HepG2 (cell line): Measurements from ENCODE around the gene BAG5. TPM values are rescaled to one million over a fixed set of nuclear protein-coding genes. Genes with fewer than 3 reads are reported as not detected.

ENCODE experiments used
- BRCA1 ChIP-seq: sonication (generic); formaldehyde crosslinking; IDR thresholded peaks from 2 replicates; pipeline ENCODE4 v1.4.0; 2020; ENCODE audit warnings: missing genetic modification reagents
- CBX5 ChIP-seq: sonication (generic); formaldehyde crosslinking; IDR thresholded peaks from 2 replicates; pipeline ENCODE4 v1.4.0; 2020; ENCODE audit warnings: missing genetic modification reagents, borderline replicate concordance
- CEBPB ChIP-seq: IDR thresholded peaks from 2 replicates; pipeline ENCODE4 v1.6.1; 2011; ENCODE audit warnings: low read depth, low read length, improper control_type of control experiment, borderline replicate concordance
- CEBPG ChIP-seq: IDR thresholded peaks from 2 replicates; pipeline ENCODE4 v1.6.1; 2016
- FLYWCH1 ChIP-seq: sonication (generic); formaldehyde crosslinking; IDR thresholded peaks from 2 replicates; pipeline ENCODE4 v1.8.1; 2023; ENCODE audit warnings: mild to moderate bottlenecking, missing genetic modification reagents
- GPN1 ChIP-seq: sonication (generic); formaldehyde crosslinking; IDR thresholded peaks from 2 replicates; pipeline ENCODE4 v1.5.1; 2020; ENCODE audit warnings: missing genetic modification reagents, borderline replicate concordance
- MXD4 ChIP-seq: IDR thresholded peaks from 2 replicates; pipeline ENCODE4 v1.6.1; 2016; ENCODE audit warnings: mild to moderate bottlenecking, missing biosample characterization, missing genetic modification reagents
- NR2F6 ChIP-seq, 2 experiments: IDR thresholded peaks; 2 replicates each; pipeline ENCODE4 v1.6.1; 2016; ENCODE audit warnings: antibody characterized with exemption in 1 of 2, mild to moderate bottlenecking in 1 of 2
- PAF1 ChIP-seq: IDR thresholded peaks from 2 replicates; pipeline ENCODE4 v1.6.1; 2016; ENCODE audit warnings: missing genetic modification reagents, missing compliant biosample characterization
- POGZ ChIP-seq: sonication (generic); formaldehyde crosslinking; IDR thresholded peaks from 2 replicates; pipeline ENCODE4 v1.4.0; 2020; ENCODE audit warnings: mild to moderate bottlenecking, missing genetic modification reagents
- RARA ChIP-seq: IDR thresholded peaks from 2 replicates; pipeline ENCODE4 v1.6.1; 2016; ENCODE audit warnings: missing genetic modification reagents, missing compliant biosample characterization
- ZFP41 ChIP-seq: sonication (generic); formaldehyde crosslinking; IDR thresholded peaks from 2 replicates; pipeline ENCODE4 v1.4.0; 2020; ENCODE audit warnings: mild to moderate bottlenecking, missing genetic modification reagents, borderline replicate concordance
- ZNF33A ChIP-seq: sonication (generic); formaldehyde crosslinking; IDR thresholded peaks from 2 replicates; pipeline ENCODE4 v1.5.1; 2020; ENCODE audit warnings: missing genetic modification reagents, mild to moderate bottlenecking, moderate library complexity, borderline replicate concordance
- ZNF430 ChIP-seq: sonication (generic); formaldehyde crosslinking; IDR thresholded peaks from 2 replicates; pipeline ENCODE4 v1.9.0; 2021; ENCODE audit warnings: mild to moderate bottlenecking, missing genetic modification reagents
- ZNF550 ChIP-seq: sonication (generic); formaldehyde crosslinking; IDR thresholded peaks from 2 replicates; pipeline ENCODE4 v1.4.0; 2020; ENCODE audit warnings: mild to moderate bottlenecking, missing genetic modification reagents, borderline replicate concordance
- polyA plus RNA-seq, 8 experiments: library from polyadenylated mRNA; depleted of rRNA in 3 of 8; stranded (reverse) in 7 of 8; unstranded in 1 of 8; fragments of >200 nt; fragmentation: Illumina TruSeq in 4 of 8; extraction: Trizol in 4 of 8; gene quantifications; 2 replicates each; pipeline versions ENCODE4 v1.2.1 to v1.2.3, GENCODE V29; 2011 to 2016; ENCODE audit warnings: low read depth in 4 of 8, missing spikeins in 1 of 8, mixed read lengths in 1 of 8; ENCODE audit not compliant: insufficient read depth in 1 of 8
- total RNA-seq, 5 experiments: library from RNA; depleted of rRNA; stranded (reverse); fragments of >200 nt; fragmentation: Illumina TruSeq; extraction: Trizol; gene quantifications; 2 replicates each; pipeline ENCODE4 v1.2.3, GENCODE V29; 2016; ENCODE audit warnings: low read depth in 1 of 5
- TF ChIP-seq, protein P1 (sequence below): sonication (generic); formaldehyde crosslinking; IDR thresholded peaks from 2 replicates; pipeline ENCODE4 v1.8.0; 2022; ENCODE audit warnings: missing genetic modification reagents, mild to moderate bottlenecking, borderline replicate concordance
- TF ChIP-seq, protein P2 (sequence below): sonication (generic); formaldehyde crosslinking; IDR thresholded peaks from 2 replicates; pipeline ENCODE4 v1.5.0; 2020; ENCODE audit warnings: missing genetic modification reagents
- TF ChIP-seq, protein P3 (sequence below): sonication (generic); formaldehyde crosslinking; IDR thresholded peaks from 2 replicates; pipeline ENCODE4 v1.8.0; 2022; ENCODE audit warnings: low read depth, missing genetic modification reagents
- TF ChIP-seq, protein P4 (sequence below): sonication (generic); formaldehyde crosslinking; IDR thresholded peaks from 2 replicates; pipeline ENCODE4 v1.4.0; 2020; ENCODE audit warnings: missing genetic modification reagents, borderline replicate concordance
- TF ChIP-seq, protein P5 (sequence below): sonication (generic); formaldehyde crosslinking; IDR thresholded peaks from 2 replicates; pipeline ENCODE4 v1.4.0; 2020; ENCODE audit warnings: mild to moderate bottlenecking, missing genetic modification reagents, borderline replicate concordance

Gene BAG5
- total and polyA plus RNA-seq, 2 of the 13 experiments (the other 11 are each of a cell fraction or from before 2014, with no cell fraction given) = 3.5 to 21.0 TPM

DNA sequence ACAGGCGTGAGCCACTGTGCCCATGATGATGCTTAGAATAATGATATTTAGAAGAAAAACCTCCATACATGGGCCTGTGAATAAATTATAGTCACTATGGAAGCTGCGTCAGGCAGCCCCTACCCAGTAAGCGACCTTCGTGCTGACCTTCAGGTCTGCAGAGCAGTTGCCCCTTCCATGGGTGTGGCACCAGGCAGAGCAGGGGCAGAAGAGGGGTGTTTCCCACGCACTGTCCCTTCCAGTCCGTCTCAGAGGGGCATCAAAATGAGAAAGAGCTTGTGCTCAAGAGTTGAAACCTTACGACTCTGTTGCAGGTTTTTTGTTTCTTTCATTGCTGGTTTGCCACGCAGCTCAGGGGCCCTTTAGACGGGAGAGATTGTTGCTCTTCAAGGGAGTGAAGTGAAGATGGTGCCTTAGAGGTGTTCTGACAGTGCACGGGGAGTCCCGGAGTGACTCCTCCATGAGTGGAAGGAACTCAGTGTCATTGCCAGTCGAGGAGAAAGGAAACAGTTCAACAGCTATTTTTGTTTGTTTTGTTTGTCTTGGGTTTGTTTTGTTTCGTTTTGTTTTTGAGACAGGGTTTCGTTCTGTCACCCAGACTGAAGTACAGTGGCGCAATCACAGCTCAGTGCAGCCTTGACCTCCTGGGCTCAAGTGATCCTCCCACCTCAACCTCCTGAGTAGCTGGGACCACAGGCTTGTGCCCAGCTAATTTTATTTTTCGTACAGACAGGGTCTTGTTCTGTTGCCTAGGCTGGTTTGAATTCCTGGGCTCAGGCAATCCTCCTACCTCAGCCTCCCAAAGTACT is 53.7 kb downstream of the BAG5 start (continued):
- TF ChIP-seq, protein P1, sequence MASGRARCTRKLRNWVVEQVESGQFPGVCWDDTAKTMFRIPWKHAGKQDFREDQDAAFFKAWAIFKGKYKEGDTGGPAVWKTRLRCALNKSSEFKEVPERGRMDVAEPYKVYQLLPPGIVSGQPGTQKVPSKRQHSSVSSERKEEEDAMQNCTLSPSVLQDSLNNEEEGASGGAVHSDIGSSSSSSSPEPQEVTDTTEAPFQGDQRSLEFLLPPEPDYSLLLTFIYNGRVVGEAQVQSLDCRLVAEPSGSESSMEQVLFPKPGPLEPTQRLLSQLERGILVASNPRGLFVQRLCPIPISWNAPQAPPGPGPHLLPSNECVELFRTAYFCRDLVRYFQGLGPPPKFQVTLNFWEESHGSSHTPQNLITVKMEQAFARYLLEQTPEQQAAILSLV = no peak
- TF ChIP-seq POGZ (CRISPR knock-in tag) (no peak), CEBPB (peak; percentile 78), ZFP41 (no peak), BRCA1 (CRISPR knock-in tag) (no peak), ZNF430 (CRISPR knock-in tag) (no peak), MXD4 (CRISPR knock-in tag) (no peak), PAF1 (CRISPR knock-in tag) (no peak), FLYWCH1 (no peak), NR2F6 (IDR thresholded peaks at IDR 0.05) (peak; percentile 69), NR2F6 (CRISPR knock-in tag; IDR thresholded peaks at IDR 0.05) (peak; percentile 78), CEBPG (CRISPR knock-in tag) (peak; percentile 67), ZNF550 (CRISPR knock-in tag) (no peak), CBX5 (CRISPR knock-in tag) (no peak), ZNF33A (CRISPR knock-in tag) (no peak), RARA (CRISPR knock-in tag) (peak; percentile 19; the same call in 1 of the 2 replicates), GPN1 (CRISPR knock-in tag) (no peak)
- TF ChIP-seq, protein P2, sequence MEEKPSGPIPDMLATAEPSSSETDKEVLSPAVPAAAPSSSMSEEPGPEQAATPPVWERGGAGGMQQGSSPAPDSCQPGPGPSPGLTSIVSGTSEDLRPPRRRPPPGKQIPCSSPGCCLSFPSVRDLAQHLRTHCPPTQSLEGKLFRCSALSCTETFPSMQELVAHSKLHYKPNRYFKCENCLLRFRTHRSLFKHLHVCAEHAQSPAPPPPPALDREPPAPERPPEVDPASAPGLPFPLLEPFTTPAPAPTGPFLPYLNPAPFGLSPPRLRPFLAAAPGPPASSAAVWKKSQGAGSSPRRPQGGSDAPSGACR (CRISPR knock-in tag) = no peak
- TF ChIP-seq, protein P3, sequence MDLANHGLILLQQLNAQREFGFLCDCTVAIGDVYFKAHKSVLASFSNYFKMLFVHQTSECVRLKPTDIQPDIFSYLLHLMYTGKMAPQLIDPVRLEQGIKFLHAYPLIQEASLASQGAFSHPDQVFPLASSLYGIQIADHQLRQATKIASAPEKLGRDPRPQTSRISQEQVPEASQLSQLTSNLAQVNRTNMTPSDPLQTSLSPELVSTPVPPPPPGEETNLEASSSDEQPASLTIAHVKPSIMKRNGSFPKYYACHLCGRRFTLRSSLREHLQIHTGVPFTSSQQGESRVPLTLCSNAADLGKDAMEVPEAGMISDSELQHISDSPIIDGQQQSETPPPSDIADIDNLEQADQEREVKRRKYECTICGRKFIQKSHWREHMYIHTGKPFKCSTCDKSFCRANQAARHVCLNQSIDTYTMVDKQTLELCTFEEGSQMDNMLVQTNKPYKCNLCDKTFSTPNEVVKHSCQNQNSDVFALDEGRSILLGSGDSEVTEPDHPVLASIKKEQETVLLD (CRISPR knock-in tag) = no peak
- TF ChIP-seq, protein P4, sequence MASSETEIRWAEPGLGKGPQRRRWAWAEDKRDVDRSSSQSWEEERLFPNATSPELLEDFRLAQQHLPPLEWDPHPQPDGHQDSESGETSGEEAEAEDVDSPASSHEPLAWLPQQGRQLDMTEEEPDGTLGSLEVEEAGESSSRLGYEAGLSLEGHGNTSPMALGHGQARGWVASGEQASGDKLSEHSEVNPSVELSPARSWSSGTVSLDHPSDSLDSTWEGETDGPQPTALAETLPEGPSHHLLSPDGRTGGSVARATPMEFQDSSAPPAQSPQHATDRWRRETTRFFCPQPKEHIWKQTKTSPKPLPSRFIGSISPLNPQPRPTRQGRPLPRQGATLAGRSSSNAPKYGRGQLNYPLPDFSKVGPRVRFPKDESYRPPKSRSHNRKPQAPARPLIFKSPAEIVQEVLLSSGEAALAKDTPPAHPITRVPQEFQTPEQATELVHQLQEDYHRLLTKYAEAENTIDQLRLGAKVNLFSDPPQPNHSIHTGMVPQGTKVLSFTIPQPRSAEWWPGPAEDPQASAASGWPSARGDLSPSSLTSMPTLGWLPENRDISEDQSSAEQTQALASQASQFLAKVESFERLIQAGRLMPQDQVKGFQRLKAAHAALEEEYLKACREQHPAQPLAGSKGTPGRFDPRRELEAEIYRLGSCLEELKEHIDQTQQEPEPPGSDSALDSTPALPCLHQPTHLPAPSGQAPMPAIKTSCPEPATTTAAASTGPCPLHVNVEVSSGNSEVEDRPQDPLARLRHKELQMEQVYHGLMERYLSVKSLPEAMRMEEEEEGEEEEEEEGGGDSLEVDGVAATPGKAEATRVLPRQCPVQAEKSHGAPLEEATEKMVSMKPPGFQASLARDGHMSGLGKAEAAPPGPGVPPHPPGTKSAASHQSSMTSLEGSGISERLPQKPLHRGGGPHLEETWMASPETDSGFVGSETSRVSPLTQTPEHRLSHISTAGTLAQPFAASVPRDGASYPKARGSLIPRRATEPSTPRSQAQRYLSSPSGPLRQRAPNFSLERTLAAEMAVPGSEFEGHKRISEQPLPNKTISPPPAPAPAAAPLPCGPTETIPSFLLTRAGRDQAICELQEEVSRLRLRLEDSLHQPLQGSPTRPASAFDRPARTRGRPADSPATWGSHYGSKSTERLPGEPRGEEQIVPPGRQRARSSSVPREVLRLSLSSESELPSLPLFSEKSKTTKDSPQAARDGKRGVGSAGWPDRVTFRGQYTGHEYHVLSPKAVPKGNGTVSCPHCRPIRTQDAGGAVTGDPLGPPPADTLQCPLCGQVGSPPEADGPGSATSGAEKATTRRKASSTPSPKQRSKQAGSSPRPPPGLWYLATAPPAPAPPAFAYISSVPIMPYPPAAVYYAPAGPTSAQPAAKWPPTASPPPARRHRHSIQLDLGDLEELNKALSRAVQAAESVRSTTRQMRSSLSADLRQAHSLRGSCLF (CRISPR knock-in tag) = no peak
- TF ChIP-seq, protein P5, sequence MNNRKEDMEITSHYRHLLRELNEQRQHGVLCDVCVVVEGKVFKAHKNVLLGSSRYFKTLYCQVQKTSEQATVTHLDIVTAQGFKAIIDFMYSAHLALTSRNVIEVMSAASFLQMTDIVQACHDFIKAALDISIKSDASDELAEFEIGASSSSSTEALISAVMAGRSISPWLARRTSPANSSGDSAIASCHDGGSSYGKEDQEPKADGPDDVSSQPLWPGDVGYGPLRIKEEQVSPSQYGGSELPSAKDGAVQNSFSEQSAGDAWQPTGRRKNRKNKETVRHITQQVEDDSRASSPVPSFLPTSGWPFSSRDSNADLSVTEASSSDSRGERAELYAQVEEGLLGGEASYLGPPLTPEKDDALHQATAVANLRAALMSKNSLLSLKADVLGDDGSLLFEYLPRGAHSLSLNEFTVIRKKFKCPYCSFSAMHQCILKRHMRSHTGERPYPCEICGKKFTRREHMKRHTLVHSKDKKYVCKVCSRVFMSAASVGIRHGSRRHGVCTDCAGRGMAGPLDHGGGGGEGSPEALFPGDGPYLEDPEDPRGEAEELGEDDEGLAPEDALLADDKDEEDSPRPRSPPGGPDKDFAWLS (CRISPR knock-in tag) = no peak
